ENCODE data around the gene TMEM61.

The TMEM61 gene

DNA sequence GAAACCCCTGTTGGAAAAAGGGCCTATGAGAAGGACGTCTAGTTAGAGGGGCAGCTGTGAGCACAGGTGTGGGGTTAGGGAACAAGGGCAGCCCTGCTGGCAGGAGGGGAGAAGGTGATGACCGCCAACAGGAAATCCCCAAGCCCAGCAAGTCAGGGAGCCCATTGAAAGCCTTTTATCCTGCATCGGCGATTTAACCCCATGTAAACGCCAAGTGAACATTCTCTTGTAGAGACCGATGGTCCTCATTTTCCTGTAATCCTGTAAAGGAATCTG, 17.2 kb downstream of the TMEM61 start:
- H3K9me3 ChIP-seq (ENCODE audit: insufficient read depth, low read depth, low read length) = no peaks in the 10 kb centered on the region
- no peaks in the 10 kb centered on the region for H3K9me2 ChIP-seq (replicated peaks; ENCODE audit: low read depth, low read length)
- H3K4me3 ChIP-seq (ENCODE audit: low read length, poor library complexity, severe bottlenecking) = no peak overlapping the region
- TF ChIP-seq, protein P1, sequence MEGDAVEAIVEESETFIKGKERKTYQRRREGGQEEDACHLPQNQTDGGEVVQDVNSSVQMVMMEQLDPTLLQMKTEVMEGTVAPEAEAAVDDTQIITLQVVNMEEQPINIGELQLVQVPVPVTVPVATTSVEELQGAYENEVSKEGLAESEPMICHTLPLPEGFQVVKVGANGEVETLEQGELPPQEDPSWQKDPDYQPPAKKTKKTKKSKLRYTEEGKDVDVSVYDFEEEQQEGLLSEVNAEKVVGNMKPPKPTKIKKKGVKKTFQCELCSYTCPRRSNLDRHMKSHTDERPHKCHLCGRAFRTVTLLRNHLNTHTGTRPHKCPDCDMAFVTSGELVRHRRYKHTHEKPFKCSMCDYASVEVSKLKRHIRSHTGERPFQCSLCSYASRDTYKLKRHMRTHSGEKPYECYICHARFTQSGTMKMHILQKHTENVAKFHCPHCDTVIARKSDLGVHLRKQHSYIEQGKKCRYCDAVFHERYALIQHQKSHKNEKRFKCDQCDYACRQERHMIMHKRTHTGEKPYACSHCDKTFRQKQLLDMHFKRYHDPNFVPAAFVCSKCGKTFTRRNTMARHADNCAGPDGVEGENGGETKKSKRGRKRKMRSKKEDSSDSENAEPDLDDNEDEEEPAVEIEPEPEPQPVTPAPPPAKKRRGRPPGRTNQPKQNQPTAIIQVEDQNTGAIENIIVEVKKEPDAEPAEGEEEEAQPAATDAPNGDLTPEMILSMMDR (conservative IDR thresholded peaks at IDR 0.05; ENCODE audit: low read length) = no peak
- TF ChIP-seq EZH2phosphoT487 (IDR thresholded peaks at IDR 0.05; ENCODE audit: borderline replicate concordance) = no peak
- no peak overlapping the region for H3K9ac ChIP-seq (ENCODE audit: low read depth, low read length, poor library complexity, severe bottlenecking)
- H3K4me1 ChIP-seq (ENCODE audit: insufficient read depth, low read length, poor library complexity, severe bottlenecking) = no peaks in the 10 kb centered on the region
- H3K36me3 ChIP-seq (ENCODE audit: insufficient read depth, low read length) = no peaks in the 10 kb centered on the region
- no peak overlapping the region for H3K4me2 ChIP-seq (ENCODE audit: low read depth, low read length, poor library complexity, severe bottlenecking)
- H2AFZ ChIP-seq (ENCODE audit: low read length) = no peak overlapping the region
- H3F3A ChIP-seq (ENCODE audit: low read depth) = no peaks in the 10 kb centered on the region
- no peaks in the 10 kb centered on the region for H4K20me1 ChIP-seq (ENCODE audit: insufficient read depth, low read length, poor library complexity, severe bottlenecking)
- no peaks in the 10 kb centered on the region for H3K27me3 ChIP-seq (ENCODE audit: insufficient read depth, low read length, poor library complexity, severe bottlenecking)
- no peaks in the 10 kb centered on the region for H3K79me2 ChIP-seq (ENCODE audit: insufficient read depth, low read length)

DNA sequence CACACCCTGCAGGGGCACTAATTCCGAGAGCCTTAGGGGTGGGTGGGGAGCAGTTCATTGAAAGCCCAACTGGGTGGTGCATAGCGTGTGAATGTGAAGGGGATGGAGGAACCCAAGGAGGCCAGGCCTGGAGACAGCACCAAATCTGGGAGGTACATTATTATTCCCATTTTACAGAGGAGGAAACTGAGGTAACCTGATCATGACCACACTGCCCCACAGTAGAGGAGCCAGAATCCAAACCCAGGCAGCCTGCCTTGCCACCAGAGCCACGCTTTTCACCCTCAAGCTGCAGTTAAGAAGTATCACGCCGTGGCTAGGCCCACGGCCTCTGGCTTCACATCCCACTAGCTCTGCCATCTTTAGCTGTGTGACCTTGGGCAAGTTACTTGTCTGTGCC, 17.7 kb downstream of the TMEM61 start:
- no peaks in the 10 kb centered on the region for H4K20me1 ChIP-seq (ENCODE audit: insufficient read depth, low read length, poor library complexity, severe bottlenecking)
- no peaks in the 10 kb centered on the region for H3K27me3 ChIP-seq (ENCODE audit: insufficient read depth, low read length, poor library complexity, severe bottlenecking)
- no peaks in the 10 kb centered on the region for H3F3A ChIP-seq (ENCODE audit: low read depth)
- H3K4me2 ChIP-seq (ENCODE audit: low read depth, low read length, poor library complexity, severe bottlenecking) = no peak overlapping the region
- no peaks in the 10 kb centered on the region for H3K9me2 ChIP-seq (replicated peaks; ENCODE audit: low read depth, low read length)
- no peaks in the 10 kb centered on the region for H3K79me2 ChIP-seq (ENCODE audit: insufficient read depth, low read length)
- TF ChIP-seq EZH2phosphoT487 (IDR thresholded peaks at IDR 0.05; ENCODE audit: borderline replicate concordance) = no peak
- TF ChIP-seq, protein P1 (conservative IDR thresholded peaks at IDR 0.05; ENCODE audit: low read length) = no peak
- H3K9ac ChIP-seq (ENCODE audit: low read depth, low read length, poor library complexity, severe bottlenecking) = no peak overlapping the region
- H3K9me3 ChIP-seq (ENCODE audit: insufficient read depth, low read depth, low read length) = no peaks in the 10 kb centered on the region
- H3K36me3 ChIP-seq (ENCODE audit: insufficient read depth, low read length) = no peaks in the 10 kb centered on the region
- H2AFZ ChIP-seq (ENCODE audit: low read length) = no peak overlapping the region
- H3K4me3 ChIP-seq (ENCODE audit: low read length, poor library complexity, severe bottlenecking) = no peak overlapping the region
- H3K4me1 ChIP-seq (ENCODE audit: insufficient read depth, low read length, poor library complexity, severe bottlenecking) = no peaks in the 10 kb centered on the region

DNA sequence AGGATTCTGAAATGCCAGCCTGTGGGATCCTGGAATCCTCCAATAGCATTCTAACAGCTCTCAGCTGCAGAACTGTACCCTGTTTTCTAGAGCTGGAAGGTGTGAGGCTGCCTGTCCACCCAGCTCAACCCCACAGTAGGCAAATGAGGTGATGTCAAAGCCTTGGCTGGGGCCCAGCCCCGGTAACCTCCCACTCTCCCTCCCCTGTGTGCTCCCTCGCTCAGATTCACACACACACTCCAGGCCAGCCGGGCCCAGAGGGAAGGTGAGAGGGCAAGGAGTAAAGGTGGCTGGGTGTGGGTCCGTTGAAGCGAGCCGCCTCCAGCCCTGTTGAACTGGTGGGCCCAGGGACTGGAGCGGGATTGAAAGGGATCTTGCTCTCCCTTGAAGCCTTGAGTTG, 18.2 kb downstream of the TMEM61 start, which contains the start of gene BSND:
Gene BSND, plus strand, starts transcription at position 257 of the 400 bp plus-strand sequence. CDS start 254 bp downstream, outside the sequence.
- H3K79me2 ChIP-seq (ENCODE audit: insufficient read depth, low read length) = no peaks in the 10 kb centered on the region
- H3K27me3 ChIP-seq (ENCODE audit: insufficient read depth, low read length, poor library complexity, severe bottlenecking) = no peaks in the 10 kb centered on the region
- no peaks in the 10 kb centered on the region for H4K20me1 ChIP-seq (ENCODE audit: insufficient read depth, low read length, poor library complexity, severe bottlenecking)
- H3K9me3 ChIP-seq (ENCODE audit: insufficient read depth, low read depth, low read length) = no peaks in the 10 kb centered on the region
- no peak within 1 kb of the TSS for H3K4me3 ChIP-seq (ENCODE audit: low read length, poor library complexity, severe bottlenecking)
- no peak within 1 kb of the TSS for H3K9ac ChIP-seq (ENCODE audit: low read depth, low read length, poor library complexity, severe bottlenecking)
- TF ChIP-seq EZH2phosphoT487 (IDR thresholded peaks at IDR 0.05; ENCODE audit: borderline replicate concordance) = no peak
- TF ChIP-seq, protein P1 (conservative IDR thresholded peaks at IDR 0.05; ENCODE audit: low read length) = no peak
- H3K4me1 ChIP-seq (ENCODE audit: insufficient read depth, low read length, poor library complexity, severe bottlenecking) = no peaks in the 10 kb centered on the region
- no peak within 1 kb of the TSS for H2AFZ ChIP-seq (ENCODE audit: low read length)
- H3K9me2 ChIP-seq (replicated peaks; ENCODE audit: low read depth, low read length) = no peaks in the 10 kb centered on the region
- no peaks in the 10 kb centered on the region for H3F3A ChIP-seq (ENCODE audit: low read depth)
- H3K4me2 ChIP-seq (ENCODE audit: low read depth, low read length, poor library complexity, severe bottlenecking) = no peak within 1 kb of the TSS
- H3K36me3 ChIP-seq (ENCODE audit: insufficient read depth, low read length) = no peaks in the 10 kb centered on the region
